DOHH2 (cell line): ENCODE results near the gene IL17RA.

Experiments
- H3F3A ChIP-seq: fragments of 200-600 bp; sonication (generic), shearing (Covaris generic); 2 replicates; pipeline ENCODE4 v1.6.0; 2016; ENCODE audit warnings: antibody characterized with exemption, mild to moderate bottlenecking; ENCODE audit not compliant: control insufficient read depth, insufficient read depth
- H3K27ac ChIP-seq: fragments of 200-600 bp; sonication (generic); 2 replicates; pipeline ENCODE4 v1.5.1; 2014; ENCODE audit warnings: low read depth, mild to moderate bottlenecking, low read length, moderate library complexity
- H3K27me3 ChIP-seq: fragments of 200-600 bp; sonication (generic); 2 replicates; pipeline ENCODE4 v1.6.1; 2014; ENCODE audit warnings: mild to moderate bottlenecking, low read length, mixed read lengths; ENCODE audit not compliant: control insufficient read depth
- H3K36me3 ChIP-seq: fragments of 200-600 bp; sonication (generic); 2 replicates; pipeline ENCODE4 v1.6.1; 2014; ENCODE audit warnings: mild to moderate bottlenecking, low read length, moderate library complexity, mixed read lengths; ENCODE audit not compliant: control insufficient read depth
- H3K4me1 ChIP-seq: fragments of 200-600 bp; sonication (generic); 2 replicates; pipeline ENCODE4 v1.6.1; 2014; ENCODE audit warnings: mild to moderate bottlenecking, low read length, mixed read lengths; ENCODE audit not compliant: control insufficient read depth
- H3K4me2 ChIP-seq: fragments of 200-600 bp; sonication (generic); 2 replicates; pipeline ENCODE4 v1.6.0; 2014; ENCODE audit warnings: mild to moderate bottlenecking, low read length, moderate library complexity
- H3K4me3 ChIP-seq: fragments of 200-600 bp; sonication (generic); 2 replicates; pipeline ENCODE4 v1.5.1; 2014; ENCODE audit warnings: mild to moderate bottlenecking, low read length, mixed read lengths
- H3K79me2 ChIP-seq: fragments of 200-600 bp; sonication (generic); 2 replicates; pipeline ENCODE4 v1.6.1; 2014; ENCODE audit warnings: mild to moderate bottlenecking, low read length, mixed read lengths; ENCODE audit not compliant: control insufficient read depth
- H3K9me2 ChIP-seq: fragments of 200-600 bp; sonication (generic); replicated peaks from 2 replicates; pipeline ENCODE4 v1.6.1; 2014; ENCODE audit warnings: mild to moderate bottlenecking, low read length, mixed read lengths; ENCODE audit not compliant: control insufficient read depth
- H3K9me3 ChIP-seq: fragments of 200-600 bp; sonication (generic); 2 replicates; pipeline ENCODE4 v1.6.1; 2014; ENCODE audit warnings: antibody characterized with exemption, low read length, mixed read lengths; ENCODE audit not compliant: control insufficient read depth, insufficient read depth
- H4K20me1 ChIP-seq: fragments of 200-600 bp; sonication (generic); 2 replicates; pipeline ENCODE4 v1.6.0; 2014; ENCODE audit warnings: low read depth, mild to moderate bottlenecking, antibody characterized with exemption, low read length, moderate library complexity; ENCODE audit not compliant: control insufficient read depth, insufficient read depth
- CTCF ChIP-seq: fragments of 200-600 bp; sonication (generic); IDR thresholded peaks from one replicate; pipeline ENCODE4 v1.5.1; 2014; ENCODE audit warnings: antibody characterized with exemption, mild to moderate bottlenecking, low read depth, low read length; ENCODE audit not compliant: poor library complexity, severe bottlenecking
- EZH2phosphoT487 ChIP-seq: fragments of 200-600 bp; sonication (generic); IDR thresholded peaks from 2 replicates; pipeline ENCODE4 v1.6.1; 2017; ENCODE audit warnings: borderline replicate concordance, mild to moderate bottlenecking, antibody characterized with exemption, low read length, moderate library complexity, mixed read lengths

IL17RA gene

GRCh38 chr22:17085277-17086181 lies 729 bp downstream of the IL17RA start:
- Histone ChIP-seq H3K9me3 (no peaks in the 10 kb centered on the region), H3K4me3 (peak overlapping the region; percentile 90), H3K4me2 (peak overlapping the region; percentile 86), H4K20me1 (no peaks in the 10 kb centered on the region), H3K9me2 (no peaks in the 10 kb centered on the region), H3F3A (peaks cover 3% of the 10 kb centered on the region; the same call in 1 of the 2 replicates), H3K79me2 (peaks cover 39% of the 10 kb centered on the region), H3K4me1 (peaks cover 29% of the 10 kb centered on the region), H3K27ac (peak overlapping the region; percentile 33; the same call in 1 of the 2 replicates), H3K36me3 (peaks cover 3% of the 10 kb centered on the region; the same call in 1 of the 2 replicates), H3K27me3 (no peaks in the 10 kb centered on the region)
- TF ChIP-seq EZH2phosphoT487 (no peak), CTCF (no peak)

- Histone ChIP-seq H3K27me3 (no peaks in the 10 kb centered on the region), H3F3A (peaks cover 3% of the 10 kb centered on the region; the same call in 1 of the 2 replicates), H3K9me3 (no peaks in the 10 kb centered on the region), H3K79me2 (peaks cover 45% of the 10 kb centered on the region), H3K4me2 (peak overlapping the region; percentile 86), H3K4me3 (peak overlapping the region; percentile 18; the same call in 1 of the 2 replicates), H3K4me1 (peaks cover 33% of the 10 kb centered on the region), H4K20me1 (no peaks in the 10 kb centered on the region), H3K27ac (no peak overlapping the region), H3K9me2 (no peaks in the 10 kb centered on the region), H3K36me3 (peaks cover 3% of the 10 kb centered on the region; the same call in 1 of the 2 replicates)
- no peak for TF ChIP-seq CTCF
Measured at GRCh38 chr22:17086296-17086695, 1.5 kb downstream of the IL17RA start.

- Histone ChIP-seq H4K20me1 (no peaks in the 10 kb centered on the region), H3K4me3 (peak overlapping the region; percentile 18; the same call in 1 of the 2 replicates), H3K4me1 (peaks cover 33% of the 10 kb centered on the region), H3K27ac (no peak overlapping the region), H3K9me2 (no peaks in the 10 kb centered on the region), H3K27me3 (no peaks in the 10 kb centered on the region), H3K36me3 (peaks cover 3% of the 10 kb centered on the region; the same call in 1 of the 2 replicates), H3K9me3 (no peaks in the 10 kb centered on the region), H3K79me2 (peaks cover 51% of the 10 kb centered on the region), H3K4me2 (peak overlapping the region; percentile 86), H3F3A (peaks cover 3% of the 10 kb centered on the region; the same call in 1 of the 2 replicates)
- TF ChIP-seq CTCF (no peak), EZH2phosphoT487 (no peak)
Measured at GRCh38 chr22:17086788-17087497, 2.1 kb downstream of the IL17RA start.
